Spleen (tissue), 11 donors: ENCODE data around the gene ERMARD. TPM values are rescaled to one million over a fixed set of nuclear protein-coding genes. Genes with fewer than 3 reads are reported as not detected.

Experiments
- DNase-seq: peaks from one replicate; pipeline ENCODE4 v3.0.0-alpha.2; 2020
- H3K27ac ChIP-seq, 8 donors: fragments of 200-600 bp; sonication (generic) in 7 of 8; 1 replicate in 4 of 8; 2 replicates in 4 of 8; pipeline versions ENCODE4 v1.5.0 to v1.8.0; 2016 to 2021; ENCODE audit warnings: inconsistent platforms in 4 of 8, mild to moderate bottlenecking in 4 of 8, moderate library complexity in 1 of 8
- H3K27me3 ChIP-seq, 7 donors: fragments of 200-600 bp; sonication (generic) in 6 of 7; replicated peaks in 1 of 7; 1 replicate in 4 of 7; 2 replicates in 3 of 7; pipeline versions ENCODE4 v1.5.0 to v1.8.0; 2016 to 2021; ENCODE audit warnings: inconsistent platforms in 3 of 7, mild to moderate bottlenecking in 1 of 7
- H3K36me3 ChIP-seq, 6 donors: fragments of 200-600 bp; sonication (generic) in 5 of 6; 1 replicate in 4 of 6; 2 replicates in 2 of 6; pipeline versions ENCODE4 v1.5.0 to v1.8.0; 2016 to 2021; ENCODE audit warnings: inconsistent platforms in 2 of 6
- H3K4me1 ChIP-seq, 6 donors: fragments of 200-600 bp; sonication (generic) in 5 of 6; 1 replicate in 3 of 6; 2 replicates in 3 of 6; pipeline versions ENCODE4 v1.5.0 to v1.8.0; 2016 to 2021; ENCODE audit warnings: inconsistent platforms in 3 of 6
- H3K4me3 ChIP-seq, 8 donors: fragments of 200-600 bp; sonication (generic) in 7 of 8; 1 replicate in 4 of 8; 2 replicates in 4 of 8; pipeline versions ENCODE4 v1.5.0 to v1.8.0; 2016 to 2021; ENCODE audit warnings: inconsistent platforms in 4 of 8, mild to moderate bottlenecking in 4 of 8, moderate library complexity in 2 of 8
- H3K9me3 ChIP-seq, 8 donors: fragments of 200-600 bp; sonication (generic) in 7 of 8; 1 replicate in 4 of 8; 2 replicates in 4 of 8; pipeline versions ENCODE4 v1.5.0 to v1.8.0; 2016 to 2021; ENCODE audit warnings: inconsistent platforms in 4 of 8
- POLR2A ChIP-seq, 3 donors: fragments of 450-650 bp; IDR thresholded peaks; one replicate each; pipeline ENCODE4 v1.5.1; 2017; ENCODE audit warnings: antibody characterized with exemption in 3 of 3, mild to moderate bottlenecking in 1 of 3
- POLR2AphosphoS5 ChIP-seq, 3 donors: sonication (generic); formaldehyde crosslinking; IDR thresholded peaks; one replicate each; pipeline ENCODE4 v1.5.1; 2017; ENCODE audit warnings: antibody characterized with exemption in 3 of 3
- WGBS, 5 donors: extraction: QIAGEN DNeasy Blood & Tissue Kit in 3 of 5; methylation state at CpG; one replicate each; pipeline versions ENCODE4 v1.1.5 to v1.1.7; 2013 to 2018; 5-methylcytosine and 5-hydroxymethylcytosine counted together
- intact Hi-C: fragments of 100-400 bp; cut with DNase I; formaldehyde crosslinking; loops from one replicate; pipeline ENCODE4 v1.15.0; 2023; ENCODE audit warnings: low total_unique reads
- polyA plus RNA-seq, 3 donors: library from polyadenylated mRNA; stranded (reverse); fragments of 200-250 nt; gene quantifications; one replicate each; pipeline ENCODE4 v1.2.1, GENCODE V29; 2013
- total RNA-seq, 7 donors: library from RNA; depleted of rRNA in 3 of 7; stranded (reverse); fragments of >200 nt in 3 of 7; fragmentation: NEBNext Ultra II Directional in 4 of 7; extraction: Animal tissue kit (Norgen Biotek cat#: 25700) in 4 of 7; gene quantifications; one replicate each; pipeline versions ENCODE4 v1.1.0 to v1.2.1, GENCODE V29; 2016 to 2021
- TF ChIP-seq, protein P1 (sequence below), 11 experiments: fragments of 200-600 bp in 7 of 11; fragments of 450-650 bp in 4 of 11; sonication (generic) in 4 of 11; IDR thresholded peaks in 8 of 11; conservative IDR thresholded peaks in 3 of 11; 1 replicate in 7 of 11; 2 replicates in 4 of 11; pipeline versions ENCODE4 v1.4.0 to v1.8.0; 2016 to 2021; ENCODE audit warnings: antibody characterized with exemption in 11 of 11, inconsistent platforms in 4 of 11, mild to moderate bottlenecking in 1 of 11
- donor health status: healthy with polysubstance abuse.
- donor health status: DM: no; HTN: no; CAD: no; lungs with moderate emphysema.
- donor health status: DM: no; HTN: no; CAD: no.
- donor health status: Bipolar disorder and iron deficiency.
- donor health status: healthy.
- donor health status: DM: no; HTN: no; CAD: no.
- donor health status: DM: yes; HTN: yes; CAD: no.

ERMARD gene
- total and polyA plus RNA-seq, 10 donors = 23.1 to 87.3 (median 37.7) TPM

DNA sequence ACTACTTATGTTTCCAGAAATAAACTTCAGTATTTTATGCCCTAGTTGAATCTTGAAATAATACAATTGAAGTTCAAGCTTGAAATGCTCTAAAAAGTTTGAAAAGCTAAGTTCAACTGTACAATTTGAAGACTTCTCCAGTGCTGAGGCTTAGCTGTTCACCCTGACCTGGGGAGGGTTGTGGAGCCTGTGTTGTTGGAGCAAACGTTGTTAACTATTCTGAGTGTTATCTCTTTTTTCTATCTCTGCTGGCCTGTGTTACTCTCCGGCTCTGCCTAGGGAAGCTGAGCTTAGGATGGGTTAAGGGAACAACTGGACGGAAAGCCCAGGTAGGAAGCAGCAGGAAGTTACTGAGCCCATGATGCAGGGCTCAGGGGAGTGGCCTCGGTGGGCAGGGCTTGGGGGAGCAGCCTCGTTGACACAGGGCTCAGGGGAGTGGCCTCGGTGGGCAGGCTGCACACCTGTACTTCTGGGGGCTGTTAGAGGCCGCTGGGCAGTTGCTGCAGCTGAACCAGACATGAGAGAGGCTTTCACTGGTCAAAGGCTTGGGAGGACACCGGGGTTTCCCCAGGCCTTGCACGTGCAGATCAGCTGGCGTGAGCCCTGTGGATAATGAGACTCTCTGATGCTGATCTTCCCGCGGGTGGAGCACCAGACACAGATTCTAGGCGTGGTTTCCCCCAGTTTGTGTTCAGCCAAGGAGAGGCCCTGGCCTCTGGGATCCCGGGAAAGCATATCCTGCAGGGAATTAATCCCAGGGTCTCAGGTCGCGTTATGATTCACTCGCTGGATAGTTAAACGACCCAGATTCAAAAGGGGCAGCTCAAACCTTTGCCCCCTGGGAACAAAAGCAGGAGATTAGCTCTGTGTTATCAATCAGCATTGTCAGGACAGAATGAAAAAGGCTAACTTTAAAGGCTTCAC lies 58.9 kb downstream of the ERMARD start:
- 35 to 52% (median 44%) methylated on average over 12 to 18 of the region's 18 CpGs for WGBS, 5 donors
- intact Hi-C loops = no loop called here
- H3K9me3 ChIP-seq = peaks cover 0 to 3% (median 0%) of the 10 kb centered on the region in 8 donors
- no peaks in the 10 kb centered on the region for H3K36me3 ChIP-seq
- no peak overlapping the region for H3K4me3 ChIP-seq
- TF ChIP-seq, protein P1, sequence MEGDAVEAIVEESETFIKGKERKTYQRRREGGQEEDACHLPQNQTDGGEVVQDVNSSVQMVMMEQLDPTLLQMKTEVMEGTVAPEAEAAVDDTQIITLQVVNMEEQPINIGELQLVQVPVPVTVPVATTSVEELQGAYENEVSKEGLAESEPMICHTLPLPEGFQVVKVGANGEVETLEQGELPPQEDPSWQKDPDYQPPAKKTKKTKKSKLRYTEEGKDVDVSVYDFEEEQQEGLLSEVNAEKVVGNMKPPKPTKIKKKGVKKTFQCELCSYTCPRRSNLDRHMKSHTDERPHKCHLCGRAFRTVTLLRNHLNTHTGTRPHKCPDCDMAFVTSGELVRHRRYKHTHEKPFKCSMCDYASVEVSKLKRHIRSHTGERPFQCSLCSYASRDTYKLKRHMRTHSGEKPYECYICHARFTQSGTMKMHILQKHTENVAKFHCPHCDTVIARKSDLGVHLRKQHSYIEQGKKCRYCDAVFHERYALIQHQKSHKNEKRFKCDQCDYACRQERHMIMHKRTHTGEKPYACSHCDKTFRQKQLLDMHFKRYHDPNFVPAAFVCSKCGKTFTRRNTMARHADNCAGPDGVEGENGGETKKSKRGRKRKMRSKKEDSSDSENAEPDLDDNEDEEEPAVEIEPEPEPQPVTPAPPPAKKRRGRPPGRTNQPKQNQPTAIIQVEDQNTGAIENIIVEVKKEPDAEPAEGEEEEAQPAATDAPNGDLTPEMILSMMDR (IDR thresholded peaks at IDR 0.05 in 8 of 11, conservative IDR thresholded peaks at IDR 0.05 in 3 of 11) = no peak
- TF ChIP-seq POLR2AphosphoS5 (IDR thresholded peaks at IDR 0.05) (no peak), POLR2A (IDR thresholded peaks at IDR 0.05) (no peak)
- DNase-seq = peak; percentile 67
- H3K27ac ChIP-seq = no peak overlapping the region
- H3K27me3 ChIP-seq = peaks cover 0 to 16% (median 0%) of the 10 kb centered on the region in 7 donors
- no peaks in the 10 kb centered on the region for H3K4me1 ChIP-seq

DNA sequence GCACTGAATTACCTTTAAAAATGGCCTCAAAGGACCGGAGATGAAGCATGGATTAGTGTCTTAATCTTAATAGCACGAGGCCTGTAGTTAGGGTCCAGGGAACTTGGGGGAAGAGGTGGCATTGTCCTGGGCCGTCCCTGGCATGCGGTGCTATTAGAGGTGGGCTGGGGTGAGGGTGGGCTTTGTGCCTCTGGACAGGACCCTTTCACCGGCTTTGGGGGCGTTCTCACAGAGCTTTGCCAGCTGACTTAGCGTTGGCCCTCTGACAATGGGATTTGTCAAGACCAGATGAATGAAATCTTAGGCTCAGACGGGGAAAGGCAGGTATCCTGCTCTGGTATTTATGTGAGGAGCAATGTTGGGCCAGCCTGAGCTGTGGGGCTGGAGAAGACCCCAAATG lies 59.6 kb downstream of the ERMARD start:
- WGBS, 5 donors = 87 to 98% (median 91%) methylated on average over 8 of the region's 8 CpGs
- Histone ChIP-seq H3K4me3 (no peak overlapping the region), H3K36me3 (no peaks in the 10 kb centered on the region), H3K4me1 (no peaks in the 10 kb centered on the region), H3K27me3 (peaks cover 0 to 16% (median 0%) of the 10 kb centered on the region in 7 donors), H3K9me3 (peaks cover 0 to 11% (median 2%) of the 10 kb centered on the region in 8 donors), H3K27ac (no peak overlapping the region)
- TF ChIP-seq POLR2AphosphoS5 (IDR thresholded peaks at IDR 0.05) (no peak), POLR2A (IDR thresholded peaks at IDR 0.05) (no peak)
- TF ChIP-seq, protein P1 (IDR thresholded peaks at IDR 0.05 in 8 of 11, conservative IDR thresholded peaks at IDR 0.05 in 3 of 11) = no peak
- intact Hi-C loops = no loop called here
- peak; percentile 40 for DNase-seq

DNA sequence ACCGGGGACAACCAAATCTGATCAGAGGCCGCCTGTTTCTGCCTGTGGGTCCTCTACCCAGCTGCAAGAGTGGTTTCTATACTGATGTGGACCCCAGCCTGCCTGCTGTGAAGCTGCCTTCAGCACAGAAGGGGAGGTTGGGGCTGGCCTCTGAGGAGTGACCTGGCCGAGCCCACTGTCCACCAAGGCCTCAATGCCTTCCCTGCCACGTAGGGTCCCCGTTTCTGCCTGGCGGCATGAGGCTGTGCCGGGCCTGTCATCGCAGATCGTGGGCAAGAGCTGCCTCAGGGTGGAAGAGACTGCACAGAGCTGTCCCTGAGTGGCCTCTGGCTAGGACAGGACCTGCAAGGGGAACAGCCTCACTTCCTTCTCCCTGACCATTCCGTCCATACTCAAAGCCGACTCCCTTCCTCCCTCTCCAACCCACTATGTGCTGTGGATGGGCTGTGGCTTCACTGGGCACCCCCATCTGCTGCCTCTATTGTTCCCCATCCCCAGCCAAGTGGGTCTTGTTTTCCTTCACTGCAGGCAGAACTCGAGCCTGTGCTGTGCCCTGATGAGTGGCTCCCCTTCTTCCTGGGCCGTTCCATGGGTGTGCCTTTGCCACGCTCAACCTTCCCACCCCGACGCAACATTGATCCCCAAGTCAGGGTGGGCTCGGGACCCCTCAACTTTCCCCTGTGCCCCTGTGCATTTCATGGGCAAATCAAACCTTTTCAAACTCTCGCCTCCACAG lies 60.3 kb downstream of the ERMARD start:
- H3K27ac ChIP-seq = no peak overlapping the region
- no peak overlapping the region for H3K4me3 ChIP-seq
- intact Hi-C loops = no loop called here
- WGBS, 5 donors = 81 to 88% (median 84%) methylated on average over 17 to 18 of the region's 18 CpGs
- peak; percentile 62 for DNase-seq
- no peaks in the 10 kb centered on the region for H3K36me3 ChIP-seq
- H3K4me1 ChIP-seq = no peaks in the 10 kb centered on the region
- TF ChIP-seq POLR2AphosphoS5 (IDR thresholded peaks at IDR 0.05) (no peak), POLR2A (IDR thresholded peaks at IDR 0.05) (no peak)
- TF ChIP-seq, protein P1 (IDR thresholded peaks at IDR 0.05 in 8 of 11, conservative IDR thresholded peaks at IDR 0.05 in 3 of 11) = no peak
- H3K9me3 ChIP-seq = peaks cover 0 to 15% (median 5%) of the 10 kb centered on the region in 8 donors
- H3K27me3 ChIP-seq = peaks cover 0 to 10% (median 0%) of the 10 kb centered on the region in 7 donors

DNA sequence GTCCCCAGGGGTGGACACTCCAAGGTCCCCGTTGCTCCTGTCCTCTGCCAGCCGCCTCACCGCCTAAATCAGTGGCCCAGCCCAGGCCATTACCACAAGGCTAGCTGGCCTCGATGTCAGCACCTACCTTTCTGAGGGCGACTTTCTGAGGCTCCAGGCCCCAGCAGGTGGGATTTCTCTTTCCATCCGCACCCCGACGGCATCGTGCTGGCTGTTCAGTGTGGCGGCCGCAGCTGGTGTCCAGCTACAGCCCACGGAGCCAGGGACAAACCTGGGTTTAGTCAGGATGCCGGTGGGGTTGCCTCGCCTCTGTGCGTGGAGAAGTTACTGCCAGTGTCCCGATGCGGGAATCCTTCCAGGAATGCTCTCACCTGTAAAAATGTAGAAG lies 60.8 kb downstream of the ERMARD start:
- 90 to 94% (median 93%) methylated on average over 17 of the region's 17 CpGs for WGBS, 5 donors
- TF ChIP-seq POLR2A (IDR thresholded peaks at IDR 0.05) (no peak), POLR2AphosphoS5 (IDR thresholded peaks at IDR 0.05) (no peak)
- TF ChIP-seq, protein P1 (IDR thresholded peaks at IDR 0.05 in 8 of 11, conservative IDR thresholded peaks at IDR 0.05 in 3 of 11) = no peak
- peak; percentile 54 for DNase-seq
- Histone ChIP-seq H3K9me3 (peaks cover 0 to 15% (median 5%) of the 10 kb centered on the region in 8 donors), H3K27me3 (peaks cover 0 to 8% (median 0%) of the 10 kb centered on the region in 7 donors), H3K4me1 (no peaks in the 10 kb centered on the region), H3K4me3 (no peak overlapping the region), H3K36me3 (no peaks in the 10 kb centered on the region), H3K27ac (no peak overlapping the region)
- intact Hi-C loops = no loop called here
